Urinary bladder (tissue), 4 donors: ENCODE data around the gene CIAO2A. TPM values are rescaled to one million over a fixed set of nuclear protein-coding genes. Genes with fewer than 3 reads are reported as not detected.
"Not testable (repeated sequence)": the region's sequence is repeated elsewhere in the genome, so short reads cannot be mapped to it uniquely, and the experiment has no call there.

Experiments
- DNase-seq: peaks from one replicate; pipeline ENCODE4 v3.0.0-alpha.2; 2015; ENCODE audit errors: extremely low spot score
- H3K27ac ChIP-seq: one replicate; pipeline ENCODE4 v1.5.1; 2013; ENCODE audit warnings: low read depth, mild to moderate bottlenecking, moderate library complexity
- H3K36me3 ChIP-seq: one replicate; pipeline ENCODE4 v1.6.1; 2013; ENCODE audit warnings: mild to moderate bottlenecking, moderate library complexity; ENCODE audit not compliant: insufficient read depth
- H3K4me1 ChIP-seq: one replicate; pipeline ENCODE4 v1.6.1; 2013; ENCODE audit warnings: mild to moderate bottlenecking, moderate library complexity; ENCODE audit not compliant: insufficient read depth
- H3K4me3 ChIP-seq: one replicate; pipeline ENCODE4 v1.5.1; 2013; ENCODE audit warnings: low read depth, low read length
- WGBS: extraction: QIAGEN DNeasy Blood & Tissue Kit; methylation state at CpG from one replicate; pipeline ENCODE4 v1.1.7; 2013; 5-methylcytosine and 5-hydroxymethylcytosine counted together
- polyA plus RNA-seq: library from polyadenylated mRNA; stranded (reverse); fragments of 200-250 nt; gene quantifications from one replicate; pipeline ENCODE4 v1.2.3, GENCODE V29; 2013
- total RNA-seq: library from RNA; depleted of rRNA; stranded (reverse); fragments of >200 nt; gene quantifications from one replicate; pipeline ENCODE4 v1.2.3, GENCODE V29; 2014
- donor health status: healthy with polysubstance abuse.
- donor health status: healthy.

CIAO2A gene
- total and polyA plus RNA-seq, 2 donors, result 33.5 to 54.6 TPM

DNA sequence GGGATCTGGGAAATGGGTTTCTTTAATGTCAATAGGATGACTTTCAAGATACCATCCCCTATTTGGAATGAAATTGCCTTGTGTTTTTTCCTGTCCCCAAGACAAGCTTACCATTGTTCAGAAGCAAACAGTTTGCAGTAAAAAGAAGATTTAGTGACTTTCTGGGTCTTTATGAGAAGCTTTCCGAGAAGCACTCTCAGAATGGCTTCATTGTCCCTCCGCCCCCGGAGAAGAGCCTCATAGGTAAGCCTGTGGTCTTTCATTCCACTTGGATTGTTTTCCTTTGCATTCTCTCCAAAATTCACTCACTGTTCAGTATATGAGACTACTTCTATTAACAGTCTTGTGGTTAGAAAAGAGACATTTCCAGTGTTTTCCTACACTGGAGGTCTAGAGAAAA is 32.3 kb upstream of the CIAO2A start:
- 76% methylated on average over 3 of the region's 3 CpGs for WGBS
- no peaks in the 10 kb centered on the region for H3K4me1 ChIP-seq
- no peak overlapping the region for H3K27ac ChIP-seq
- no peak overlapping the region for H3K4me3 ChIP-seq
- DNase-seq, result no peak
- peaks cover 10% of the 10 kb centered on the region for H3K36me3 ChIP-seq

DNA sequence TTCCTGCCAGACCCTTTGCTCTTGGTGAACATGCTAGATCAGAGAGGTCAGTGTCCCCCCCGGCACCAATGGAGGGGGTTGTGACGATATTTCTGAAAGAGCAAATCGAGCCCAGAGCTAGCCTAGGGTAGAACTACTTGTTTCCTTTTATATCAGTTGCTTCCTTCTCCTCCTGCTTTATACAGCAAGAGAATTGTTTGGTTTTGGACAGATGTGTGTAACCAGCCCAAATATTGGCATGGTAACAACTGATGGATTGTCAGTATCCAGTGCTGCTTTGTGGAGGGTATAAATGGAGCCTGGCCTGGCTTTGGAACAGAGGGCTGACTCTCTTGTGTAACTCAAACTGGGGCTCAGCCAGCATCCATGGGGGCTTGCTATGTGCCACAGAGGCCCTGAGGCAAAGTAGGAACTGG is 29.3 kb upstream of the CIAO2A start:
- Histone ChIP-seq H3K36me3 (peaks cover 12% of the 10 kb centered on the region), H3K4me1 (no peaks in the 10 kb centered on the region), H3K27ac (no peak overlapping the region), H3K4me3 (no peak overlapping the region)
- no peak for DNase-seq
- 86% methylated on average over 3 of the region's 3 CpGs for WGBS

DNA sequence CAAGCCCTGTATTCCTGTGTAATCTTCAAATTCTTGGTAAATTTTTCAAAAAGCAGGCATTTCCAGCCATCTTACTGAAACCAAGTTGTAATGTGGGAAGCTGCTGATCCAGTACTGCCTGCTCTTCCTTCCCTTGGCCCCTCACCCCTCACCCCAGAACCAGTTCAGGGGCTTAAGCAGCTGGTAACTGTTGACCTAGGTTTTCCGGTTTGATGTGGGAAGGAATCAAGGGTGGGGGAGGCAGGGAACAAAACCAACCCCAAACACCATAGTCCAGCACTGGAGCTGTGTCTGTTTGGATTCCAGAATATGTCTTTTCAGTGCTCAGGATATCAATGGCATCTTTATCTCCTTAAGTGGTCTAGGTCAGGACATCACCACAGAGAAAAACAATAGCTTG is 28.8 kb upstream of the CIAO2A start:
- H3K4me1 ChIP-seq, result no peaks in the 10 kb centered on the region
- H3K4me3 ChIP-seq, result no peak overlapping the region
- WGBS, result 78% methylated on average over 1 of the region's 1 CpG
- no peak overlapping the region for H3K27ac ChIP-seq
- H3K36me3 ChIP-seq, result peaks cover 11% of the 10 kb centered on the region
- DNase-seq, result no peak

DNA sequence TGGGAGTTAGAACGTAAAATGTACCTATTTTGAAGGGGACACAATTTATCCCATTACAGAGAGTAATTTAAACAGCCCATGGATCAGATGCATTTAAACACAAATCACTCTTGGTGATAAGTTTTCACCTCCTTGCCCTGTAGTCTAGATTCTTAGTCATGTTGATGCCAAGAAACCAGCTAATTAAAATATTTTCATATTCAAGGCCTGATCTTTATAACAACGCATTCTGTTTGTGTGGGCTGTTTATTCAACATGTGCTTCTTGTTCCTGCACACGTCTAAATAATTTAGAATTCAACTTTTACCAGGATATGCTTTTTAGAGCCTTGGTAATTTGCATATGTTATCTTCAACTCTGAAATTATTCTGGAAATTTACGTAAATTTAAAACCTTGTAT is 28.0 kb upstream of the CIAO2A start:
- Histone ChIP-seq H3K4me1 (no peaks in the 10 kb centered on the region), H3K27ac (no peak overlapping the region), H3K4me3 (no peak overlapping the region), H3K36me3 (peaks cover 9% of the 10 kb centered on the region)
- 81% methylated on average over 4 of the region's 4 CpGs for WGBS
- no peak for DNase-seq

DNA sequence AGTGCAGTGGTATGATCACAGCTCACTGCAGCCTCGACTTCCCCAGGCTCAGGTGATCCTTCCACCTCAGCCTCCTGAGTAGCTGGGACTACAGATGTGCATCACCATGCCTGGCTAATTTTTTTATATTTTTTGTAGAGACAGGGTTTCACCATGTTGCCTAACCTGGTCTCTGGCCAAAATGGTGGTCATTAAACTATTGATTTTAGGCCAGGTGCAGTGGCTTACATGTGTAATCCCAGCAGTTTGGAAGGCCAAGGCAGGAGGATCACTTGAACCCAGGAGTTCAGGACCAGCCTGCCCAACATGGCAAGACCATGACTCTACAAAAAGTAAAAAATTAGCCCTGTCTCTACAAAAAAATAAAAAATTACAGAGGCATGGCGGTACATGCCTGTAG is 26.7 kb upstream of the CIAO2A start:
- H3K36me3 ChIP-seq, H3K4me1 ChIP-seq, H3K4me3 ChIP-seq, H3K27ac ChIP-seq, DNase-seq: not testable (repeated sequence)
- WGBS, result 100% methylated on average over 2 of the region's 2 CpGs

DNA sequence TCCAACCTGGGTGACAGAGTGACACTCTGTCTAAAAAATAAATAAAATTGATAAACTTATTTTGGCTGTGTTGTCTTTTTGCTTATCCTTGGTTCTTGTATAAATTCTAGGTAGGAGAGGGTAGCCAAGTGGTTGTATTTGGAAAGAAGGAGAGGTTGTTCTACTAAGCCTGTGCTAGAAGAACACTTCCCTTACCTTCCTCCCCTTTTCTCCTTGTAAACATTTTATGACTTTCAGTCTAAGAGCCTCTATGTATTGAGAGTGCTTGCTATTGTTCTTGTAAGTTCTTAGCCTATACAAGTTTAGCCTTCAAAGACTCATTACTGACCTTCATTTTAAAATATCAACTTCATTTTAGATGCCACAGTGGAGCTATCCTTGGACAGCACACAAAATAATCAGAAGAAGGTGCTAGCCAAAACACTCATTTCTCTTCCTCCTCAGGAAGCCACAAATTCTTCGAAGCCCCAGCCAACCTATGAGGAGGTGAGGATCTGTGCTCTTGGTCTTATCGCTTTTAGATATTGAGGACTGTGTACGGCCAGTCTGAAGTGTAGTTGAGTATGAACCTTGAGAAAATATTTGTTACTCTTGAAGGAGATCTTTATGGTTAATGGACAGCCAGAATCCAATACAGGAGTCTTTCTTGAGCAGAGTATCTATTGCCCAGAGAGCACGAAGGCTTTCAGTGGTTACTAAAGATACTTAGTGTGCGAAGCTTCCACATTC is 24.3 kb upstream of the CIAO2A start:
- Histone ChIP-seq H3K4me1 (no peaks in the 10 kb centered on the region), H3K36me3 (peaks cover 6% of the 10 kb centered on the region), H3K4me3 (no peak overlapping the region), H3K27ac (no peak overlapping the region)
- 94% methylated on average over 5 of the region's 5 CpGs for WGBS
- no peak for DNase-seq

DNA sequence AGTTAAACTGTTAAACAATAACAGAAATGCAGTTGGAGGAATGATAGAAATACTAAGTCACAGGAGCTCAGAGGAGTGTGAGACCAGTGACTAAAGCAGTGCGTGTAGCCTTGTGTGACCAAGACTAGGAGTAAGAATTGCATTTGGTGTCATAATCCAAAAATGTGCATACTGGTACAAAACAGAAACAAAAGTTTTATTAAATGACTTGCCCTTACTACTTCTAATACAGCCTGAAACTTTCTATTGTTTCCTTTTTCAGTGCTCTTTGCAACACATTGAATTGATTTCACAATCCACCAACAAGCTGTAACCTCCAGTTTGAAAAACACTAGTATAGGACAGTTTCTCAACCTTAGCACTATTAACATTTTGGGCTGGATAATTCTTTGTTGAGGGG is 19.3 kb upstream of the CIAO2A start:
- DNase-seq, result no peak
- WGBS, result 87% methylated on average over 1 of the region's 1 CpG
- H3K4me1 ChIP-seq, result no peaks in the 10 kb centered on the region
- H3K36me3 ChIP-seq, result no peaks in the 10 kb centered on the region
- H3K27ac ChIP-seq, result no peak overlapping the region
- no peak overlapping the region for H3K4me3 ChIP-seq

DNA sequence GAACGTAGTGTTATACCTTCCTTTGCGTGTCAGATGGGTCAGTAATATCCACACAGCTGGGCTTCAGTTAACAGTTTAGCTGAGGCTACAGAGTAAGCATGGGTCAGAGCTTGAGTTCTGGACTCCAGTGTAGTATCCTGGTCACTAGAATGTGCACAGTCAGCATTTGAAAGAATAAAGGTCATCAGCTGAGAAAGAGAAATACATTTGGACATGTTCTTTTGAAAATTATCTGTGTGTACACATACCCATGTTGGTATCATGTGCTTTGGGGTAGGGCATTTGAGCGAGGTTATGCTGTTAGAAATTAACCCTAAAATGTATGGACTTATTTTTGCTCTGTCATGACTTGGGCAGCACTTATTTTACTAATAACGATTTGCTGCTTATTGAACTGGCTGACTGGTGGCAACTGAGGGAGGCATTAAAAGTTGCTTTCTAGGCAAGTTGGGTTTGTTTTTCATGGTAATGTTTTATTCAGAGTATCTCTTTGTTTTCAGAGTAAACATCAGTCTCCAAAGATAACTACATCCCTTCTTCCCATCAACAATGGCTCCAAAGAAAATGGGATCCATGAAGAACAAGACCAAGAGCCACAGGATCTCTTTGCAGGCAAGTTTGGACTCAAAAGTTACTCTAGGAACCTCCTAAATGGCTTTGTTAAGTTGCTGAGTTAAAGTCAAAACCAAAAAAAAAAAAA is 18.6 kb upstream of the CIAO2A start:
- Histone ChIP-seq H3K36me3 (peaks cover 2% of the 10 kb centered on the region), H3K4me1 (no peaks in the 10 kb centered on the region), H3K27ac (no peak overlapping the region), H3K4me3 (no peak overlapping the region)
- whole genome bisulfite sequencing, result 68% methylated on average over 4 of the region's 4 CpGs
- DNase-seq, result no peak

DNA sequence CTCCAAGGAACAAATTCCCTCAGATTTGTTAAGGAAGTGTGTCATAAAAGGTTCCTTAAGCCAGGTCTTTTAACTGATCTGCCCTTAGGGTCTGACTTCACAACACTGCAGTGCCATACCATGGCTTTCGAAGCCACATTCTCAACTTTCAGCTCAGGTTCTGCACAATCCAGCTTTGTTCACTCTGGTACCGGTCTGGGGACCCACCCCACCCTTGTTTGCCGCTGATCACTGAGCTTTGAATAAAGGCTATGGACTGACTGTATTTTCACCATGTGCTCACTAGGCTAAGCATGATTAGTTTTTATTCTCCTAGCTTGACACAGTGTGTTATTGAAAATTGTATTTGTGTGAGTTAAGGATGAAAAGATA is 18.0 kb upstream of the CIAO2A start:
- H3K27ac ChIP-seq, result no peak overlapping the region
- WGBS, result 86% methylated on average over 3 of the region's 3 CpGs
- peaks cover 2% of the 10 kb centered on the region for H3K36me3 ChIP-seq
- H3K4me1 ChIP-seq, result peaks cover under 1% of the 10 kb centered on the region
- no peak overlapping the region for H3K4me3 ChIP-seq
- DNase-seq, result no peak

DNA sequence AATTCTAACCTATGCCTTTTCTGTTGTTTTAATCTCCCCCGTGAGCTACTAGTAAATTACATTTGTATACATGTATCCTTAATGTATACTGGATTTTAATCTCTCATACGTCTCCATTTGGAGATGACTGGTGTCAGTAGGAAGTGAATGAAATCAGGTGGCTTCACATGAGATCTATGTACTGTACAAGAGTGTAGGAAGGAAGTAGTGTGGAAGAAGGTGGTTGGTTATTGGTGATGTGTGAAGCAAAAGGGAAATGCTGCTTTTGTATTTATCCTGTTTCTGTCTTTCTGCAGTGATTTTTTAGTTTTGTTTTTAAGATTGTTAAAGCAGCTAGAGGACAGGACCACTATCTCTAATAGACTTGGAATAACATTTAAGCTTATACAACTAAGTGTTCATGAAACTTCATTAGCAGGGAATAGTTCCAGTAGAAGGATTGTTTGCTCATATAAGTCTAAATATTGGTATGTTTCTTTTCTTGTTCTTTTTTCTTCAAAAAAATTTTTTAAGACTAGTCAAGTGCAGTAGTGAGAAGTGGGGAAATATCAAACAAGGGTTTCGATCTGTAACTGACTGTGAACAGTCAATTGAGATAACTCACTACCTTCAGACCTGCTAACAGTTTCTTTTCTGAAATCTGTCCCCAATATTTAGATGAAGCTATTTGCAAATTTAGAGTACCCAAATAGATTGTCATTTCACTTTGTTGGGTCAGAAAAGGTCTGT is 17.5 kb upstream of the CIAO2A start:
- H3K4me1 ChIP-seq, result peaks cover 2% of the 10 kb centered on the region
- H3K36me3 ChIP-seq, result peaks cover 2% of the 10 kb centered on the region
- H3K27ac ChIP-seq, result no peak overlapping the region
- no peak overlapping the region for H3K4me3 ChIP-seq
- DNase-seq, result no peak
- WGBS, result 83% methylated on average over 3 of the region's 3 CpGs

DNA sequence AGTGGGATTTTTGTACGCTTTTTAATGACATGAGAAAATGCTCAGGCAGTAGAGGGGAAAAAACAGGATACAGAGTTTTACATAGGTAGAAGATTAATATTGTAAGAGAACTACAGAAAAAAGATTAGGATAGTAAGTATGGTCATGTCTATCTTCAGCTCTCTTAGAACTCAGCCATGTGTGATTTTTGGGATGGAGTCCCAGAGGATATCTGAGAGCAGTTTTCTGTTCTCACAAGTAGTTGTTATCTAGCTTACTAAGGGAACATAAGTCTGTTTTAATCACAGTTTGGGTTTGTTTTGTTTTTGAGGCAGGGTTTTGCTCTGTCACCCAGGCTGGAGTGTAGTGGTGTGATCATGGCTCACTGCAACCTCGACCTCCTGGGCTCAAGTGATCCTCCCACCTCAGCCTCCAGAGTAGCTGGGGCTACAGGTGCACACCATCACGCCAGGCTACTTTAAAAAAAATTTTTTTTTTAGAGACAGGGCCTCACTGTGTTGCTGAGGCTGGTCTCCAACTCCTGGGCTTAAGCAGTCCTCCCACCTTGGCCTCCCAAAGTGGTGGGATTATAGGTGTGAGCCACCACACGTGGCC is 16.6 kb upstream of the CIAO2A start:
- not testable (repeated sequence) for H3K27ac ChIP-seq, H3K36me3 ChIP-seq, H3K4me1 ChIP-seq, DNase-seq, H3K4me3 ChIP-seq
- 96% methylated on average over 4 of the region's 4 CpGs for WGBS

DNA sequence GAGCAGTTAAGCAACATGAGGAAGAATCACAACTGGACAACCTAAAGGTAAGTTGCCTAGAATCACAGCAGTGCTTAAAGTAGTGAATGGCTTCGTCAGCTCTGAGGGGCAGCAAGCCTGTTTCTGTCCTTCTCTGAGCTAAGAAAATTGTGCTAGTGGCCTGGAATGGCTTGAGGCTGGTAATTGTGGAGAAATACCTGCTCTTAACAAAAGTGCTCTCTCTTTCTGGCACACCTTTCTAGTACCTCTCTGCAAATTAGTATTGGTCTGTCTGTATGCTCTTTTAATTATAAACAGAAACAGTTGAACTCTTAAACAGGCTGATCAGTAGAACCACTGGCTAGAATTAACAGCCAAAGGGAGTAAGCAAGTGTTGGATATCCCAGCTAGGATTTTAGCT is 13.7 kb upstream of the CIAO2A start:
- 94% methylated on average over 1 of the region's 1 CpG for WGBS
- no peak overlapping the region for H3K27ac ChIP-seq
- peaks cover 2% of the 10 kb centered on the region for H3K36me3 ChIP-seq

DNA sequence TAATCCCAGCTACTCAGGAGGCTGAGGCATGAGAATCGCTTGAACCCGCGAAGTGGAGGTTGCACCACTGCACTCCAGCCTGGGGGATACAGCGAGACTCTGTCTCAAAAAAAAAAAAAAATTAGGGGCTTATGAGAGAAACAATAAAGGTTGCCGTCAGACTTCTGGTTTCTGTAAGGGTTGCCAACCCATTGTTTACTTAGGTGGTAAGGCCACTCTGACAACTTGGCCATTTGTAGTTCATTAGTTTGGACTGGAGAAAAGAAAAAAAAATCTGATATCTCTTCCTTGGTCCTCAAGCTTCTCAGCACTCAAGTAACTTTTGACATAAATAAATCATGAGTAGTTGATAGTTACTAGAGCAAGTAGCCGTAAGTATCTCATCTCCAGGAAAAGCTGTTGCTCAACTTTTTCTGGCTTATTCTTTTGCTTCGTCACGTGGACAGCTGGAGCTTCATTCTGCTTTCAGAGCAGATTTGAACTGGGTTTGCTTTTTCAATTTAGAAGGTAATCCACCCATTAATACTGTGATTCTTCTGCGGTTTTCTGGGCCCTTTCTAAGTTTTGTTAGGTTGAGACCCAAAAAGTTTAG is 11.6 kb upstream of the CIAO2A start:
- H3K4me3 ChIP-seq, result no peak overlapping the region
- DNase-seq, result no peak
- H3K36me3 ChIP-seq, result peaks cover 2% of the 10 kb centered on the region
- no peak overlapping the region for H3K27ac ChIP-seq
- 65% methylated on average over 9 of the region's 9 CpGs for WGBS
- peaks cover 2% of the 10 kb centered on the region for H3K4me1 ChIP-seq

More for the DNA sequence above, 13.7 kb upstream of the CIAO2A start:
- H3K4me3 ChIP-seq, result no peak overlapping the region
- H3K4me1 ChIP-seq, result peaks cover 2% of the 10 kb centered on the region
- no peak for DNase-seq
